ENCODE measurements around the gene SLC39A13.

- TF ChIP-seq, protein P1, sequence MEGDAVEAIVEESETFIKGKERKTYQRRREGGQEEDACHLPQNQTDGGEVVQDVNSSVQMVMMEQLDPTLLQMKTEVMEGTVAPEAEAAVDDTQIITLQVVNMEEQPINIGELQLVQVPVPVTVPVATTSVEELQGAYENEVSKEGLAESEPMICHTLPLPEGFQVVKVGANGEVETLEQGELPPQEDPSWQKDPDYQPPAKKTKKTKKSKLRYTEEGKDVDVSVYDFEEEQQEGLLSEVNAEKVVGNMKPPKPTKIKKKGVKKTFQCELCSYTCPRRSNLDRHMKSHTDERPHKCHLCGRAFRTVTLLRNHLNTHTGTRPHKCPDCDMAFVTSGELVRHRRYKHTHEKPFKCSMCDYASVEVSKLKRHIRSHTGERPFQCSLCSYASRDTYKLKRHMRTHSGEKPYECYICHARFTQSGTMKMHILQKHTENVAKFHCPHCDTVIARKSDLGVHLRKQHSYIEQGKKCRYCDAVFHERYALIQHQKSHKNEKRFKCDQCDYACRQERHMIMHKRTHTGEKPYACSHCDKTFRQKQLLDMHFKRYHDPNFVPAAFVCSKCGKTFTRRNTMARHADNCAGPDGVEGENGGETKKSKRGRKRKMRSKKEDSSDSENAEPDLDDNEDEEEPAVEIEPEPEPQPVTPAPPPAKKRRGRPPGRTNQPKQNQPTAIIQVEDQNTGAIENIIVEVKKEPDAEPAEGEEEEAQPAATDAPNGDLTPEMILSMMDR (IDR thresholded peaks at IDR 0.05; ENCODE audit: insufficient read depth, low read length) = no peak
- peak; percentile 0; the same call in 1 of the 2 replicates for TF ChIP-seq POLR2AphosphoS5 (IDR thresholded peaks at IDR 0.05; ENCODE audit: low read depth)
- TF ChIP-seq GABPA (IDR thresholded peaks at IDR 0.05; ENCODE audit: low read depth) = no peak
Measured at GRCh38 chr11:47394050-47394321, 14.4 kb upstream of the SLC39A13 start.

Data from HL-60 (cell line).